Measurements from ENCODE around the gene SLC6A1.

DNA sequence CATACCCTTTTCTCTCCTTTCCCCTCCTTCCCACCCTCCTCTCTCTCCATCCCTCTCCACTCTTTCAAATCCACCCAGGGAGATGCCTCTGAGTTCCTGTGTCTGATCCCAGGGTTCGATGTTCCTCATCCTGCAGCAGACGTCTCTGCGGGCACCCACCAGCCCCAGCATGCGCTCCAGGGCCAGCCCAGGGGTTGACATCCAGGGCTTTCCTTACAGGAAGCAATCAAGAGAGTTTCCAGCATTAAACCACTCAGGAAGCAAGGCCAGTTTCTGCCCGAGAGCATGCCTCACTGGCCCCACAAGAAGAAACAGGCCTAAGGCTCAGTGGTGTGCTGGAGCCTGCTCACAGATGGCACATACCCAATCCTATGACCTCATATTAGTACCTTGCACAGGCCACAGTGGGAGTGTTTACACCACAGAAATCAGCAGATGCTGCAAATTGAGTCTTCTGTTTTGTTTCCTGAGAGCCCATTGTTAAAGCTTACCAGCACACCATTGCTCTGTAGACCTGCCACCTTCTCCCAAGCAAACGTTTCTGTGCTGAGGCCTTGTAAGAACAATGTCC lies 13.2 kb downstream of the SLC6A1 start:
- TF ChIP-seq, protein P1, sequence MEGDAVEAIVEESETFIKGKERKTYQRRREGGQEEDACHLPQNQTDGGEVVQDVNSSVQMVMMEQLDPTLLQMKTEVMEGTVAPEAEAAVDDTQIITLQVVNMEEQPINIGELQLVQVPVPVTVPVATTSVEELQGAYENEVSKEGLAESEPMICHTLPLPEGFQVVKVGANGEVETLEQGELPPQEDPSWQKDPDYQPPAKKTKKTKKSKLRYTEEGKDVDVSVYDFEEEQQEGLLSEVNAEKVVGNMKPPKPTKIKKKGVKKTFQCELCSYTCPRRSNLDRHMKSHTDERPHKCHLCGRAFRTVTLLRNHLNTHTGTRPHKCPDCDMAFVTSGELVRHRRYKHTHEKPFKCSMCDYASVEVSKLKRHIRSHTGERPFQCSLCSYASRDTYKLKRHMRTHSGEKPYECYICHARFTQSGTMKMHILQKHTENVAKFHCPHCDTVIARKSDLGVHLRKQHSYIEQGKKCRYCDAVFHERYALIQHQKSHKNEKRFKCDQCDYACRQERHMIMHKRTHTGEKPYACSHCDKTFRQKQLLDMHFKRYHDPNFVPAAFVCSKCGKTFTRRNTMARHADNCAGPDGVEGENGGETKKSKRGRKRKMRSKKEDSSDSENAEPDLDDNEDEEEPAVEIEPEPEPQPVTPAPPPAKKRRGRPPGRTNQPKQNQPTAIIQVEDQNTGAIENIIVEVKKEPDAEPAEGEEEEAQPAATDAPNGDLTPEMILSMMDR (IDR thresholded peaks at IDR 0.05), result no peak
- TF ChIP-seq POLR2AphosphoS5 (IDR thresholded peaks at IDR 0.05) (no peak), POLR2A (IDR thresholded peaks at IDR 0.05) (no peak)
